Endodermal cell (in vitro differentiated cells): Measurements from ENCODE around the gene CMC2. TPM values are rescaled to one million over a fixed set of nuclear protein-coding genes. Genes with fewer than 3 reads are reported as not detected.

Experiments used
- DNase-seq: peaks from one replicate; pipeline ENCODE4 v3.0.0-alpha.2; 2017
- H3K27ac ChIP-seq: 2 replicates; pipeline ENCODE4 v1.5.1; 2013; ENCODE audit warnings: mild to moderate bottlenecking, low read depth, low read length, moderate library complexity
- H3K27me3 ChIP-seq: 2 replicates; pipeline ENCODE4 v1.6.1; 2013; ENCODE audit warnings: mild to moderate bottlenecking, low read length, moderate library complexity; ENCODE audit not compliant: insufficient read depth, control insufficient read depth, poor library complexity, severe bottlenecking
- H3K36me3 ChIP-seq: 2 replicates; pipeline ENCODE4 v1.7.0; 2013; ENCODE audit warnings: mild to moderate bottlenecking, low read length, moderate library complexity; ENCODE audit not compliant: control insufficient read depth, insufficient read depth
- H3K4me1 ChIP-seq: one replicate; pipeline ENCODE4 v1.7.0; 2013; ENCODE audit warnings: low read length; ENCODE audit not compliant: control insufficient read depth, insufficient read depth
- H3K4me3 ChIP-seq: 2 replicates; pipeline ENCODE4 v1.5.1; 2013; ENCODE audit warnings: mild to moderate bottlenecking, low read length, moderate library complexity
- H3K9ac ChIP-seq: 2 replicates; pipeline ENCODE4 v1.6.1; 2013; ENCODE audit warnings: mild to moderate bottlenecking, low read length, moderate library complexity; ENCODE audit not compliant: poor library complexity, severe bottlenecking; ENCODE audit errors: extremely low read depth
- H3K9me3 ChIP-seq: 2 replicates; pipeline ENCODE4 v1.6.1; 2013; ENCODE audit warnings: mild to moderate bottlenecking, low read length, moderate library complexity; ENCODE audit not compliant: control insufficient read depth
- H3K27ac Mint-ChIP-seq: 2 replicates; pipeline ENCODE4 v1.8.0; 2020; ENCODE audit warnings: mixed read lengths
- H3K27me3 Mint-ChIP-seq: 2 replicates; pipeline ENCODE4 v1.8.0; 2021; ENCODE audit warnings: mild to moderate bottlenecking, mixed read lengths; ENCODE audit not compliant: insufficient read depth
- H3K36me3 Mint-ChIP-seq: 2 replicates; pipeline ENCODE4 v1.8.0; 2020; ENCODE audit warnings: low read depth, mixed read lengths
- H3K4me1 Mint-ChIP-seq: 2 replicates; pipeline ENCODE4 v1.8.0; 2020; ENCODE audit warnings: mixed read lengths
- H3K4me3 Mint-ChIP-seq: 2 replicates; pipeline ENCODE4 v1.8.0; 2020; ENCODE audit warnings: mild to moderate bottlenecking, moderate library complexity, mixed read lengths
- H3K9me3 Mint-ChIP-seq: 2 replicates; pipeline ENCODE4 v1.8.0; 2020; ENCODE audit warnings: mild to moderate bottlenecking, mixed read lengths
- WGBS, 2 experiments: methylation state at CpG; one replicate each; pipeline versions ENCODE4 v1.1.5 to v1.1.7; 2013; ENCODE audit warnings: missing lambda C conversion rate in 2 of 2, mixed read lengths in 1 of 2; ENCODE audit not compliant: insufficient coverage in 1 of 2, insufficient read length in 1 of 2; 5-methylcytosine and 5-hydroxymethylcytosine counted together
- total RNA-seq, 2 donors: library from RNA; stranded (reverse); fragmentation: NEBNext Ultra II Directional in 1 of 2; extraction: Animal tissue kit (Norgen Biotek cat#: 25700) in 1 of 2; gene quantifications; 2 replicates in 1 of 2; 3 replicates in 1 of 2; pipeline ENCODE4 v1.2.1, GENCODE V29; 2021
- TF ChIP-seq, protein P1 (sequence below): fragments of 200-600 bp; sonication (generic); conservative IDR thresholded peaks from 2 replicates; pipeline ENCODE4 v1.5.0; 2021; ENCODE audit warnings: antibody characterized with exemption, mild to moderate bottlenecking

CMC2 gene
- total RNA-seq, 2 donors from 2014 or later: 73.8 to 103 TPM

DNA sequence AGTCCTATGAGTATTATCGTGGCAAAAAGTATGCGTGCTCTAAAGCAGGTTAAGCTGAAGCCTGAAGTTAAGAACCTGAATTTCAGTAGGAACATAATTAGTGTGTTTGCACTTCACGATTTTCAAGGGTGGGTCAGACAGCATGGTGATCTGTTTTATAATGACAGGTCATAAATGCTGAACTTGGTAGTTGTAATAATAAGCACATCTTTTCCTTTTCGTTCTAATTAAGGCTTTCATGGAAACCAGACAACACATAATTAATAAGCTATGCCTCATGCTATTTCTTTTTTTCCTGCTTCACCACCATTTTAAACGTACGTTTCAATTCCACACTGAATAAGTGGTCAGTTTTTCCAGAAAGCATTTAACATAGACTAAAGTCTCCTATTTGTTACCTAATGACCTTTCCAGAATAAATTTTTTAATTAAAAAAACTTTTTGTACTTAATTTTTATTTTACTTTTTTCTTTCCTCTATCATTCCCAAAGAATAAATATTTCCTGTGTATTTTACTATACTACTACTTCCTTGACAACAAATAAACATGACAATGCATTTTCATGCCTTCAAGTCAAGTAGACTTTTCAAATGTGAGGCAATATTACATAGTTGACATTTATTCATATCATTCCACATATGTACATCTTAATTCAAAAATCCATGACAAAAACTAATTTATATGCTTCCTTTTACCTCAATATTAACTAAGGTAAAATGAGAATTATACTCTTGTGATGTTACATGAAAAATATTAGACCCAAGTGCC, 22.4 kb downstream of the CMC2 start:
- Histone ChIP-seq H3K27ac (no peak overlapping the region), H3K27me3 (no peaks in the 10 kb centered on the region), H3K4me3 (no peak overlapping the region), H3K4me1 (peaks cover 16% of the 10 kb centered on the region), H3K36me3 (peaks cover 15% of the 10 kb centered on the region), H3K9me3 (no peaks in the 10 kb centered on the region), H3K9ac (no peak overlapping the region)
- TF ChIP-seq, protein P1, sequence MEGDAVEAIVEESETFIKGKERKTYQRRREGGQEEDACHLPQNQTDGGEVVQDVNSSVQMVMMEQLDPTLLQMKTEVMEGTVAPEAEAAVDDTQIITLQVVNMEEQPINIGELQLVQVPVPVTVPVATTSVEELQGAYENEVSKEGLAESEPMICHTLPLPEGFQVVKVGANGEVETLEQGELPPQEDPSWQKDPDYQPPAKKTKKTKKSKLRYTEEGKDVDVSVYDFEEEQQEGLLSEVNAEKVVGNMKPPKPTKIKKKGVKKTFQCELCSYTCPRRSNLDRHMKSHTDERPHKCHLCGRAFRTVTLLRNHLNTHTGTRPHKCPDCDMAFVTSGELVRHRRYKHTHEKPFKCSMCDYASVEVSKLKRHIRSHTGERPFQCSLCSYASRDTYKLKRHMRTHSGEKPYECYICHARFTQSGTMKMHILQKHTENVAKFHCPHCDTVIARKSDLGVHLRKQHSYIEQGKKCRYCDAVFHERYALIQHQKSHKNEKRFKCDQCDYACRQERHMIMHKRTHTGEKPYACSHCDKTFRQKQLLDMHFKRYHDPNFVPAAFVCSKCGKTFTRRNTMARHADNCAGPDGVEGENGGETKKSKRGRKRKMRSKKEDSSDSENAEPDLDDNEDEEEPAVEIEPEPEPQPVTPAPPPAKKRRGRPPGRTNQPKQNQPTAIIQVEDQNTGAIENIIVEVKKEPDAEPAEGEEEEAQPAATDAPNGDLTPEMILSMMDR: no peak
- Mint-ChIP-seq H3K36me3 (peaks cover 15% of the 10 kb centered on the region), H3K4me3 (no peak overlapping the region), H3K4me1 (peaks cover 27% of the 10 kb centered on the region), H3K27ac (peak overlapping the region; percentile 8), H3K27me3 (no peaks in the 10 kb centered on the region), H3K9me3 (no peaks in the 10 kb centered on the region)
- WGBS, 2 experiments: 90 to 95% methylated on average over 5 to 6 of the region's 6 CpGs
- DNase-seq: no peak

DNA sequence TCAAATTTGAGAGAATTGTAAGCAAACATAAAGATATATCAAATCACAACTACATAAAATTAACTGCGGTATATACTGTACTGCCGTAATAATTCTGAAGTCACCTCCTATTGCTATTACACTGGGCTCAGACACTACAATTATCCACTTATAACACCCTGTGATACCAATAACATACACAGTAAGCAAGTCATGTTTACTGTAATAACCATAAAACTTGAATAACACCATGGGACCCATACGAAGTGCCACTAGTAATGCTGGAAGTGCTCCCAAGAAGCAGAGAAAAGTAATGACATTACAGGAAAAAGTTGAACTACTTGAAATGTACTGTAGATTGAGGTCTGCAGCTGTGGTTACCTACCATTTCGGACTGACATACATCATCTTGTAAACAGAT, 24.0 kb downstream of the CMC2 start:
- Mint-ChIP-seq H3K27me3 (no peaks in the 10 kb centered on the region), H3K4me3 (no peak overlapping the region), H3K4me1 (peaks cover 21% of the 10 kb centered on the region), H3K27ac (no peak overlapping the region), H3K36me3 (peaks cover 25% of the 10 kb centered on the region), H3K9me3 (no peaks in the 10 kb centered on the region)
- Histone ChIP-seq H3K36me3 (peaks cover 20% of the 10 kb centered on the region), H3K9ac (no peak overlapping the region), H3K9me3 (no peaks in the 10 kb centered on the region), H3K27me3 (no peaks in the 10 kb centered on the region), H3K4me1 (peaks cover 11% of the 10 kb centered on the region), H3K4me3 (no peak overlapping the region), H3K27ac (no peak overlapping the region)
- TF ChIP-seq, protein P1: no peak
- DNase-seq: no peak
- 69 to 100% methylated on average over 3 to 4 of the region's 4 CpGs for WGBS, 2 experiments

DNA sequence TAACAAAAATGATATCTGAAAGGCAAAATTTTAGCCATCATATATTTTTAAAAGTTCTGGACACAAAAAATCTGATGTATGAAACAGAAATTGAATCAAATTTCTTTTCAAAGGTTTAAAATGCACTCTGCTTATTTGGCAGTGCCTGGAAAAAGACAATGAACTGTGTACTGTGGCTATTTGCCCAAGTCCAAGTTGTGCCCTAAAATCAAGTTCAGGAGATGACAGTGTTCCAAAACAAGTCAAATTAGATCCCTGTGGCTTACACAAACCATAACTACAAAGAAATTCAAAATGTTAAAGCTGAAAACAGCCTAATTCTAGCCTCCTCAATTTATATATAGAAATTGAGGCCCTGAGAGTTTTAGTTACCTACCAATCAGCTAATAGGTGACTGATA, 25.6 kb downstream of the CMC2 start:
- Histone ChIP-seq H3K27ac (no peak overlapping the region), H3K4me1 (no peaks in the 10 kb centered on the region), H3K9ac (no peak overlapping the region), H3K4me3 (no peak overlapping the region), H3K36me3 (peaks cover 24% of the 10 kb centered on the region), H3K9me3 (no peaks in the 10 kb centered on the region), H3K27me3 (no peaks in the 10 kb centered on the region)
- no peaks in the 10 kb centered on the region for H3K27me3 Mint-ChIP-seq
- TF ChIP-seq, protein P1: no peak
- H3K27ac Mint-ChIP-seq: no peak overlapping the region
- peaks cover 25% of the 10 kb centered on the region for H3K36me3 Mint-ChIP-seq
- no peak overlapping the region for H3K4me3 Mint-ChIP-seq
- peaks cover 9% of the 10 kb centered on the region for H3K4me1 Mint-ChIP-seq
- DNase-seq: no peak
- no peaks in the 10 kb centered on the region for H3K9me3 Mint-ChIP-seq
